ENCODE results near the gene SETD1A. TPM values are rescaled to one million over a fixed set of nuclear protein-coding genes. Genes with fewer than 3 reads are reported as not detected.
A peak's percentile ranks its signal among the peaks of the same experiment; 100 is the strongest.

The SETD1A gene
- total RNA-seq, 1 donor = 16.1 TPM

DNA sequence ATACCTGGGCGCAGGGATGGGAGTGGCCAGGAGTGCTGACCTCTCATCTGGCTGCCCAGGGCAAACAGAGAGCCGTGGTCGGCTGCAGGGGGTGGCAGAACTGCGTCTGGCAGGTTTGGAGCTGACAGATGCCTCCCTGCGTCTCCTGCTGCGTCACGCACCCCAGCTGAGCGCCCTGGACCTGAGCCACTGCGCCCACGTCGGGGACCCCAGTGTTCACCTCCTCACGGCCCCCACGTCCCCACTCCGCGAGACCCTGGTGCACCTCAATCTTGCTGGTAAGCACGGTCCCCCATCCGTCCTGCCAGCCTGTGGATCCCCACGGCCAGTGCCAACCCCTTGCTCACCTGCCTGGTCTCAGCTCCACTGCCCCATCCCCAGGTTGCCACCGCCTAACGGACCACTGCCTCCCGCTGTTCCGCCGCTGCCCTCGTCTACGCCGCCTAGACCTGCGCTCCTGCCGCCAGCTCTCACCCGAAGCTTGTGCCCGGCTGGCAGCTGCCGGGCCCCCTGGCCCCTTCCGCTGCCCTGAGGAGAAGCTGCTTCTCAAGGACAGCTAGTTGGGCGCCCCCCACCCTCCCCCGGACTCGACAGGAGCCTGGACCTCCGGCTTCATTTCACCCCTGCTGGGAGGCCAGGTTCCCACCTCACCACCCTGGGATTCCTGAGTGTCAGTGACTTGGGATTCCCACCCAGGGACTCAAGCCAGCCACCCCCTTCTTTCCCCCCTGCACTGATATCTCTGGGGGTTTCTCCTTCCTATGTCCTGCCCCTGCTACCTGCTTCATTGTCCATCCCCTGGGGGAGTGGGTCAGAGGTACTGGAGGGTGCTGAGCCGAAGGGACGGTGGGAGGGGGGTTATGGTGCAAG lies 10.6 kb upstream of the SETD1A start:
- no peaks in the 10 kb centered on the region for H3K9me3 ChIP-seq (ENCODE audit: low read depth, low read length)
- H3K4me1 ChIP-seq (ENCODE audit: insufficient read depth, low read length) = peaks cover 38% of the 10 kb centered on the region
- no peaks in the 10 kb centered on the region for H3K27me3 ChIP-seq (ENCODE audit: insufficient read depth, low read length)
- H3K4me3 ChIP-seq (ENCODE audit: low read length) = no peak overlapping the region

- no peaks in the 10 kb centered on the region for H3K27me3 ChIP-seq (ENCODE audit: insufficient read depth, low read length)
- no peaks in the 10 kb centered on the region for H3K9me3 ChIP-seq (ENCODE audit: low read depth, low read length)
- H3K4me3 ChIP-seq (ENCODE audit: low read length) = no peak overlapping the region
- peaks cover 32% of the 10 kb centered on the region for H3K4me1 ChIP-seq (ENCODE audit: insufficient read depth, low read length)
These were observed 10.1 kb upstream of the SETD1A start for GRCh38 chr16:30947541-30947858.

- Histone ChIP-seq H3K27me3 (ENCODE audit: insufficient read depth, low read length) (no peaks in the 10 kb centered on the region), H3K4me3 (ENCODE audit: low read length) (peak overlapping the region; percentile 69), H3K9me3 (ENCODE audit: low read depth, low read length) (no peaks in the 10 kb centered on the region), H3K4me1 (ENCODE audit: insufficient read depth, low read length) (peaks cover 27% of the 10 kb centered on the region)
These were observed 9.5 kb upstream of the SETD1A start for GRCh38 chr16:30947859-30948666.

DNA sequence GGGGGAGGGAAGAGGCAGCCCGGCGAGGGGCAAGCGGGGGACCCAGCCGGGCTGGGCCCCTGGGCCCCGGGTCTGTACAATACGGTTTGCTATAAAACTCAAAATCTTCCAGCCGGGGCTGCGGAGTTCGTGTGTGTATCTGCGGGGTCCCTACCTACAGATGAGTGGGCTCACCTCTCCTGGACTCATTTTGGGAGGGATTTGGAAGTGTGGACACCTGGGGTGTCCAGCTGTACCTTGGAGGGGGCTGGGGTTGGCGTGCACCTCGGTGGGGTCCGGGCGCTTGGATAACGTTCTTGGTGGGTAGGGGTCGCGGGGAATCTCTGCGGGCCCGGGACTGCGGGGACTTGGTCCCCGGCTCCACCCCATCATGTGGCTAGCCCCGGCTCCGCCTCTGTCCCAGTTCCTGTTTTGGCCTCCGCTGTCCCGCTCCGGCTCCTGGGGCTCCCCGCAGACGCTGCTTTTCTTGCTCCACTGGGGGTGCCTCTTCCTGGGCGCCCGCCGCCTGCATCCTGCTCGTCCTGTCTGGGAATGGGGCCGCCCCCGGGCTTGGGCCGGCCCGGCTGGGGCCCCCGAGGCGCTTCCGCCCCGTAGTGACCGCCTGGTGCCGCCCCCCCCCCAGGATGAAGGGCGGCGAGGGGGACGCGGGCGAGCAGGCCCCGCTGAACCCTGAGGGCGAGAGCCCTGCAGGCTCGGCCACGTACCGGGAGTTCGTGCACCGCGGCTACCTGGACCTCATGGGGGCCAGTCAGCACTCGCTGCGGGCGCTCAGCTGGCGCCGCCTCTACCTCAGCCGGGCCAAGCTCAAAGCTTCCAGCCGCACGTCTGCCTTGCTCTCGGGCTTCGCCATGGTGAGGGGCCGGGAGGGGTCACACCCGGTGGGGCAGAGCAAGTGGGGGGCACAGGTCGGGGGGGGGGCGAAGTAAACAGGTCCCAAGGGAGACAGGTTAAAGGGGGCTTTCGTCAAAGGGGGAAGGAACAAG lies 8.6 kb upstream of the SETD1A start, which contains the start of gene ORAI3:
TSS of gene ORAI3 (plus strand) at position 402 of the 983 bp plus-strand sequence. CDS start at position 624, 222 bp downstream.
- Histone ChIP-seq H3K9me3 (ENCODE audit: low read depth, low read length) (no peaks in the 10 kb centered on the region), H3K27me3 (ENCODE audit: insufficient read depth, low read length) (no peaks in the 10 kb centered on the region), H3K4me3 (ENCODE audit: low read length) (peak within 1 kb of the TSS; percentile 69), H3K4me1 (ENCODE audit: insufficient read depth, low read length) (peaks cover 27% of the 10 kb centered on the region)

DNA sequence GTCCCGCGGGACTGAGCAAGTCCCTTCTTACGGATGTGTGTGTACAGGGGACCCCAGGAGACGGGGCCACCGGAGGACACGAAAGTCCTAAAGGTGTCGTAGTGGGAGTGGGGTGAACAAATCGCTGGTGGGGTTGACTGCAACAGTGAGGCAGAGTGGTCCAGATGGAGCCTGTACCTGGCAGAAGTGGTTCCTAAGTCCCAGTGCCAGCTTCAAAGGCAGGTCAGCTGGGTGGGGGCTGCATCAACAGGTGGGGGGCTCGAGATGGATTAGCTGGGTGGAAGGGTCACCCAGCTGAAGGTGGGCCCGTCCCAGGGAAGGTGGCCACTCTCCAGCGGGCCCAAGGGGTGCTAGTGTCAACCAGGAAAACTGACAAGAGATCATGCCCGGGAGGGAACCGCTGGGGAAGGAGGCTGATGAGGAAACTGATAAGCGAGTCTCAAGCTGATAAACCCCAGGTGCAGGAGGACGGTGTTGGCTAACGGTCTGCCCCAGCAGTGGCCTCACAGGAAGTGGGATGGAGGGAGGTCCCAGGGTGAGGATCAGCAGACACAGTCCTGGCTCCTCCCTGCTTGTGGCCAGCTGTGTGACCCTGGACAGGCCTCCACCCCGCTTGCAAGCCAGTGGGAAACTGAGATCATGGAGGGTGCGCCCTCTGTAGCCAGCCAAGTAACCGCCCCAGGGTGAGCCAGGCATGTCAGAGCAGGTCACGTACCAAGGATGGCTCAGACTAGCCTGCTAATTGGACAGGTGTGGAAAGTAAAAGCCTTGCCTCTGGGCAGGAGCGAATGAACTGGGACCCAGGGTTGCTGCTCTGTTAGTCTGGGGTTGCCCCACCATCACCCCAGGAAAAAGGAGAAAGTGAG lies 7.7 kb upstream of the SETD1A start:
- Histone ChIP-seq H3K4me1 (ENCODE audit: insufficient read depth, low read length) (peaks cover 27% of the 10 kb centered on the region), H3K9me3 (ENCODE audit: low read depth, low read length) (no peaks in the 10 kb centered on the region), H3K27me3 (ENCODE audit: insufficient read depth, low read length) (no peaks in the 10 kb centered on the region), H3K4me3 (ENCODE audit: low read length) (peak overlapping the region; percentile 69)

DNA sequence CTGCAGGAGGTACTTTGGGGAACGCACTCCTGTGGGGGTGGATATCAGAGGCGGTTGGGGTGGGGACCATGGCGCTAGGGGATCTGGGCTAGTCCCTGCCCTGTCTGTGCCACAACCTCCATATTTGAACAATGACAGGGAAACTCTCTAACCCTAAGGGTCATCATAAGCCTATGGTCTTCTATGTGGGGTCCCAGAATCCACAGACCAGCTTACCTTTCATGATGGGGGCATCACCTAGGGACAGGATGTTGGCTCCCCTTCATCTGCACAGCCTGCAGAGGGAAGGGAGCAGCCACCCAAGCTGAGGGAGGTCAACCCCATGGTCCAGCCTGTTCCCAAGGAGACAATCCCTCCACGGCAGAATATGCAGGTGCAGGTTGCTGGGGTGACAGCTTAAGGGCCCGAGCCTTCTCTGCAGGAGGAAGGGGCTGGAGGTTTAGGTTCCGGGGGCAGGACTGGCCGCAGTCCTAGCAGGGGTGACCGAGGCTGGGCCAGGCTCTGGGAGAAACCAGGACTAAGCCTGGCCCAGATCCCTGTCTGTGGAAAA lies 7.0 kb upstream of the SETD1A start:
- Histone ChIP-seq H3K4me1 (ENCODE audit: insufficient read depth, low read length) (peaks cover 27% of the 10 kb centered on the region), H3K9me3 (ENCODE audit: low read depth, low read length) (no peaks in the 10 kb centered on the region), H3K27me3 (ENCODE audit: insufficient read depth, low read length) (no peaks in the 10 kb centered on the region), H3K4me3 (ENCODE audit: low read length) (peak overlapping the region; percentile 69)

- no peak overlapping the region for H3K4me3 ChIP-seq (ENCODE audit: low read length)
- H3K27me3 ChIP-seq (ENCODE audit: insufficient read depth, low read length) = no peaks in the 10 kb centered on the region
- H3K4me1 ChIP-seq (ENCODE audit: insufficient read depth, low read length) = peaks cover 27% of the 10 kb centered on the region
- H3K9me3 ChIP-seq (ENCODE audit: low read depth, low read length) = no peaks in the 10 kb centered on the region
These were observed 6.4 kb upstream of the SETD1A start for GRCh38 chr16:30951193-30951592.

DNA sequence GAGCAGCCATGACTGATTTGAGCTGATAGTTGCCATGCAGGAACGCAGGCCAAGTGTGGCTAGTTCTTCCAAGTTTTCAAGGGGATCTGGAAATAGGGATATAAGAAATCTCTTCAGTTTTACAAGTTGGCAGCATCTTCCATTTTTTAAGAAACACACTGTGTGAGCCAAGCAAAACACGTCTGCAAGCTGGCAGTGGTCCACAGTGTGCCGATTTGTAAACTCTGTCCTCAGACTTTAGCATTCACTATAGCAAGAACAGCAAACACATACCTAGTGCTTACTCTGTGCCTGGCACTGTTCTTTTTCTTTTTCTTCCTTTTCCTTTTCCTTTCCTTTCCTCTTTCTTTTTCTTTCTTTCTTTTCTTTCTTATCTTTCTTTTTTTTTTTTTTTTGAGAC lies 5.8 kb upstream of the SETD1A start:
- H3K4me1 ChIP-seq (ENCODE audit: insufficient read depth, low read length) = peaks cover 30% of the 10 kb centered on the region
- no peaks in the 10 kb centered on the region for H3K9me3 ChIP-seq (ENCODE audit: low read depth, low read length)
- no peaks in the 10 kb centered on the region for H3K27me3 ChIP-seq (ENCODE audit: insufficient read depth, low read length)
- no peak overlapping the region for H3K4me3 ChIP-seq (ENCODE audit: low read length)

- Histone ChIP-seq H3K4me3 (ENCODE audit: low read length) (no peak overlapping the region), H3K4me1 (ENCODE audit: insufficient read depth, low read length) (peaks cover 31% of the 10 kb centered on the region), H3K9me3 (ENCODE audit: low read depth, low read length) (no peaks in the 10 kb centered on the region), H3K27me3 (ENCODE audit: insufficient read depth, low read length) (no peaks in the 10 kb centered on the region)
These were observed 4.4 kb upstream of the SETD1A start for GRCh38 chr16:30953111-30953510.

DNA sequence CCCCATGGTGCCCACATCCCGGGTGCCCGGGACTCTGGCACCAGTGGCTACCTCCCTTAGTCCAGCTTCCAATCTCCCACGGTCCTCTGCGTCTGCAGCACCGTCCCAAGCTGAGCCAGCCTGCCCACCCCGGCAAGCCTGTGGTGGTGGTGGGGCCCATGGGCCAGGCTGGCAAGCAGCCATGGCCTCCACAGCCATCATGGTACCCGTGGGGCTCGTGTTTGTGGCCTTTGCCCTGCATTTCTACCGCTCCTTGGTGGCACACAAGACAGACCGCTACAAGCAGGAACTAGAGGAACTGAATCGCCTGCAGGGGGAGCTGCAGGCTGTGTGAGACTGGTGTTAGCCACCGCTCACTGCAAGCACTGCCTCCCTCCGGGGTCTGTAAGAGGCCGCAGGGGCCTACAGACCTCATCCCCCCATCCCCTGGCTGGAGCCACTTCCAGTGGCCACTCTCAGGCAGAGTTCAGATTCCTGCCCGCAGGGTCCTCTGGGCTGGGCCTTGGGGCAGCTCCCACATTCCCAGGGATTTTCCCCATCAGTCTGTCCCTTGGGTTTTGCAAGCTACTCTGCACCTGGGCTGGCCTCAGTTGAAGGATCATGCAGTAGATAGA lies 3.9 kb upstream of the SETD1A start:
- H3K27me3 ChIP-seq (ENCODE audit: insufficient read depth, low read length) = no peaks in the 10 kb centered on the region
- peaks cover 31% of the 10 kb centered on the region for H3K4me1 ChIP-seq (ENCODE audit: insufficient read depth, low read length)
- no peak overlapping the region for H3K4me3 ChIP-seq (ENCODE audit: low read length)
- no peaks in the 10 kb centered on the region for H3K9me3 ChIP-seq (ENCODE audit: low read depth, low read length)

DNA sequence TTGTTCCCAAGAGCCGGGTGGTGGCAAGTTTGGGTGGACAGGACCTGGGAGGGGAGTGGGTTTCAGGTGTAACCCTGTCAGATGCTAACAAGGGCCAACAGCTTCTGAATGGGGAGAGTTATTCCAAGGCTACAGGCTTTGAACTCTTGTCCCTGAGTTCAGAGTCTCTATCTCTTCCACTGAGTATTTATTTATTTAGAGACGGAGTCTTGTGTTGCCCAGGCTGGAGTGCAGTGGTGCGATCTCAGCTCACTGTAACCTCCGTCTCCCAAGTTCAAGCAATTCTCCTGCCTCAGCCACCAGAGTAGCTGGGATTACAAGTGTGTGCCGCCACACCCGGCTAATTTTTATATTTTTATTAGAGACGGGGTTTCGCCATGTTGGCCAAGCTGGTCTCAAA lies 2.6 kb upstream of the SETD1A start:
- Histone ChIP-seq H3K4me3 (ENCODE audit: low read length) (no peak overlapping the region), H3K4me1 (ENCODE audit: insufficient read depth, low read length) (peaks cover 35% of the 10 kb centered on the region), H3K9me3 (ENCODE audit: low read depth, low read length) (no peaks in the 10 kb centered on the region), H3K27me3 (ENCODE audit: insufficient read depth, low read length) (no peaks in the 10 kb centered on the region)

- Histone ChIP-seq H3K4me1 (ENCODE audit: insufficient read depth, low read length) (peaks cover 19% of the 10 kb centered on the region), H3K27me3 (ENCODE audit: insufficient read depth, low read length) (no peaks in the 10 kb centered on the region), H3K9me3 (ENCODE audit: low read depth, low read length) (no peaks in the 10 kb centered on the region), H3K4me3 (ENCODE audit: low read length) (peak overlapping the region; percentile 92)
These were observed 726 bp upstream of the SETD1A start for GRCh38 chr16:30956601-30957455.
